ACHN (cell line): ENCODE data around the gene ABLIM2.
A peak's percentile ranks its signal among the peaks of the same experiment; 100 is the strongest.

Experiments
- DNase-seq: peaks from one replicate; pipeline ENCODE4 v3.0.0-alpha.2; 2015
- in situ Hi-C: cut with HindIII; loops from 2 replicates; pipeline ENCODE4 v1.10.0; 2017; ENCODE audit warnings: low sequenced_read_pairs, low pct_ligation_motif_present, low pct_unique_long_range_greater_than_20kb

Gene ABLIM2

GRCh38 chr4:8130346-8131066 lies 28.1 kb downstream of the ABLIM2 start:
- in situ Hi-C loops, result no loop called here
- no peak for DNase-seq

DNA sequence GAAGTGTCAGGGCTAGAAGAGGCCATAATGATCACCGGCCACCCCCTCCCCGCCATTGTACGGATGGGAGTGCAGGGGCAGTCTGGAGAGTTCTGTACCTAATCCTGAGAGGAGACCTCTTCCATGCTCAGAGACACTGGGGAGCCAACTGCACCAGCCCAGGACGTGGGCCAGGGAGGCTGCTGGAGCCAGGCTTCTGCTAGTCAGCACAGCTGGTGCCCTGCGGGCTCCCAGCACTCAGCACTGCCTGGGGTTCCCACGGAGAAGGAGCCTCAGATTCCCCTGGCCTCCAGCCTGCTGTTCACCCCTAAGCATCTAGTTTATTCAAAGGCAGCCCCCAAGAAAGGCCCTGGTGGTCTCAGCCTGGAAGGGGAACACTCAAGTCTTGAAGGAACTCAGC lies 28.8 kb downstream of the ABLIM2 start:
- in situ Hi-C loops, result no loop called here
- DNase-seq, result no peak

- no peak for DNase-seq
- in situ Hi-C loops, result no loop called here
Observed at GRCh38 chr4:8129136-8129535, 29.5 kb downstream of the ABLIM2 start.

GRCh38 chr4:8128100-8128856 lies 30.3 kb downstream of the ABLIM2 start:
- in situ Hi-C loops, result no loop called here
- DNase-seq, result no peak

DNA sequence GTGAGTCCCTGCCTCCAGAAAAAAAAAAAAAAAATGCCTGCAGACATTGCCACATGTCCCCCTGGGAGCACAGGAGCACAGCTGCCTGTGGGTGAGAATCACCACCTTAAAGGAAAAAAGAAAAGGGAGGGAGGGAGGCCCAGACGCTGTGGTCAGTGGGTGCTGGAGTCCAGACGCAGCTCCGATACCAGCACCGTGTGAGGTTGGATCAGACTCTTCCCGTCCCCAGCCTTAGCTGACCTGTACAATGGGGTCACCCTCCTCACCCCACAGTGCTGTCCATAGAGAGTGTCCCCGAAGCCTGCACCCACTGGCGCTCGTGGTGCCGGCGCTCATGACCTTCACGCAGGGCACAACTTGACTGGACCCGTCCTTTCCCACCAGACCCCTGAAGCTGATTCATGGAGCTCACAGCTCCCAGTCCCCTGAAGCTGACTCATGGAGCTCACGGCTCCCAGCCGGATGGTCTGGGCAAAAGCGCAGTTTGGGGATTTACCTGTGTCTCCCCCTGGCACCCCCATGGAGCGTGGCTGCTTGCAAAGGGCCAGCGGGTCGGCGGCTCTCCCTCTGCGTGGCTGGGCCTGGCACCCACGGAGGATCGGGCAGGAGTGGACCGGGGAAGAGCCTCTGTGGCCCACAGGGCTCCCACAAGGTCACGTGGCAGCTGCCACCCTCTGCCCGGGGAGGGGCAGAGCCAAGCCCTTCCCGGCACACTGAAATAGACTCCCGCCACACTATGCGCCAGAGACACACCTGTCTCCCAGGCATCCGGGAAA lies 31.4 kb downstream of the ABLIM2 start:
- DNase-seq, result no peak
- in situ Hi-C loops, result no loop called here

DNA sequence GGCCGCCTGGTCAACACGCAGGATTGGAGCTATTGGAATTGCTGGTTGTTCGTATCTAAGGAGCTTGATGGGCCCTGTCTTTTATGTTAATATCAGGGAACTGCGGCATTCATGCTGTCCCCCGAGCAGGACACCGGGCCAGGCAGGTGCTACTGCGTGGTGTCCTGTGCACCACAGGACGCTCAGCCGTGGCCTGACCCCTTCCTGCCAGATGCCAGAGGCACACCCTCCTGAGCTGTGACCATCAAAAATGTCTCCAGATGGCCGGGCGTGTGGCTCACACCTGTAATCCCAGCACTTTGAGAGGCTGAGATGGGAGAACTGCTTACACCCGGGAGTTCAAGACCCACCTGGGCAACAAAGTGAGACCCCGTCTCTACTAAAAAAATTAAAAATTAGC lies 32.1 kb downstream of the ABLIM2 start:
- in situ Hi-C loops, result no loop called here
- no peak for DNase-seq

DNA sequence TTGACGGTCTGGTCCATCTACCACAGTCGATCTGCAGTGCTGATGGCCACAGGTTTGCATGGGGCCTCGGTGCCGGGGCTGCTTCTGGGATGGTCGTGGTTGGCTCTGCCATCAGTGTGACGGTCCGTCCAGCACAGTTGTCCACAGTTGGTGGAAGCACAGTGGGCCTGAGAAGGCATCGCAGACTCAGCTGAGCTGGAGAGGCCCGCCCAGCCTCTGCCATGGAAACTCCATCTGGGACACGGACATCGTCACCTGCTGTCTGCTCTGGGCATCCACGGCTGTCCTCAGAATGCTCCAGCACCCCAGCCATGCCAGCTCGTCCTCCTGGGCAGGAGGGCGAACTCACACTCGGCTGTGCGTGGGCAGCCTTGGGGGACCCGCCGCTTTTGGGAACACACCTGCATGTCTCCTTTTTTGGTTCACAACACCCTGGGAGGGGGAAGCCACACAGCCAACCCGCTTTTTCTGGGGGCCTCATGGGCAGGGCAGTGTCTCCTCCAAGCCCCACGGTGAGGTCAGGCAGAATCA lies 33.0 kb downstream of the ABLIM2 start:
- DNase-seq, result no peak
- in situ Hi-C loops, result no loop called here

GRCh38 chr4:8123870-8124269 lies 34.7 kb downstream of the ABLIM2 start:
- in situ Hi-C loops, result no loop called here

GRCh38 chr4:8123389-8123788 lies 35.2 kb downstream of the ABLIM2 start:
- in situ Hi-C loops, result no loop called here
- DNase-seq, result no peak

More at GRCh38 chr4:8123870-8124269, 34.7 kb downstream of the ABLIM2 start:
- DNase-seq, result no peak

DNA sequence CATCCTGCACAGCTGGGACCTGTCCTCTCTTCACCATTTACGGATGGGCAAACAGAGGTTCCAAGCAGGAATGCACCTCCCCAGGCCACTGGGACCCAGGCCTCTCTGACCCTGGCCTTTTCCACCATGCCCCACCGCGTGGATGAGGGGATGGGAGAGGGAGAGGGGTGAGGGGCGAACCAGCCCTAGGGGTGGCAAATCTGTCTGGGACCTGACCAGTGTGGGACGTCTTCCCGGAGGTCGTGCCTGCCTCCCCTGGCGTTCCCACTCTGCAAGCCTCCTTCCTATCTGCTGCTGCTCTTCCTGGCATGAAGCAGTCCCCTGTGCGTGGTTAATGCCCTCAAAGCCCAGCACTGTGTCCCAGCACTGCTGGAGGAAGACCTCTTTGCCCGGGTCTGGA lies 35.9 kb downstream of the ABLIM2 start:
- in situ Hi-C loops, result no loop called here
- DNase-seq, result no peak

- no peak for DNase-seq
- in situ Hi-C loops, result no loop called here
Observed at GRCh38 chr4:8121292-8122015, 37.2 kb downstream of the ABLIM2 start.

GRCh38 chr4:8120501-8120900 lies 38.1 kb downstream of the ABLIM2 start:
- in situ Hi-C loops, result no loop called here
- DNase-seq, result no peak

- in situ Hi-C loops, result no loop called here
- DNase-seq, result no peak
Observed at GRCh38 chr4:8119877-8120276, 38.7 kb downstream of the ABLIM2 start.

DNA sequence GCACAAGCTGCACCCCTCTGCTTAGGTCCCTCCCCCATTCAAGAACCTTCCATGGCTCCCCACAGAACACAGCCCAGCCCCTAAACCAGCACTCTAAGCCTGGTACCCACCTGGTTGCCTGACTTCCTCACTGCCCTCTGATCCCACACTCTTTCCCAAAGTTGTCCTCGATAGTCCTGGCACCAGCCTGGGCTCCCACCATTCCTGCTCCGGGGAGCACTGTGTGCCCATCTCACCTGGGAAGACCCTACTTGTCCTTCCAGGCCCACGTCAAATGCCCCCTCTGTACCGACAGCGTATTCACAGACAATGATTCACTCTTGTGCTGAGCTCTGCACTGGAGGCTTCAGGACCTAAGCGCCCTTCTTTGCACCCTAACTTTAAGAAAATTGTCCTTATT lies 40.1 kb downstream of the ABLIM2 start:
- in situ Hi-C loops, result no loop called here
- DNase-seq, result no peak

DNA sequence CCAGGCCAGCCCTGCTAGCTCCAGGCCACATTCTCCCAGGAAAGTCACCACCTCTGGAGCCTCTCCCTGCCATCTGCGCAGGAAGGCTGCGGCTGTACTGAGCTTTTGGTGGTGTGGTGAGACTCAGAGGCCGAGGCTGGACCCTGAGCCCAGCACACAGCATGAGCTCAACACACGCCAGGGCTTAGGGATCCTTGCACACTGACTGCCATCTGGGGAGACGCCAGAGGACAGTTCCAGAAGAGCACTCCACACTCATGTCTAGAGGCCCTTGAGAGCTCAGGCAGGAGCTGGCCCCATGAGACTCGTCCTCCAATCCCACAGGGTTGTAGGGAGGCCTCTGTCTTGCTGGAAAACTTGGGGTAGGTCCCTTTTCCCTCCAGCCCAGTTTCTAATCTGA lies 40.6 kb downstream of the ABLIM2 start:
- DNase-seq, result no peak
- in situ Hi-C loops, result no loop called here

DNA sequence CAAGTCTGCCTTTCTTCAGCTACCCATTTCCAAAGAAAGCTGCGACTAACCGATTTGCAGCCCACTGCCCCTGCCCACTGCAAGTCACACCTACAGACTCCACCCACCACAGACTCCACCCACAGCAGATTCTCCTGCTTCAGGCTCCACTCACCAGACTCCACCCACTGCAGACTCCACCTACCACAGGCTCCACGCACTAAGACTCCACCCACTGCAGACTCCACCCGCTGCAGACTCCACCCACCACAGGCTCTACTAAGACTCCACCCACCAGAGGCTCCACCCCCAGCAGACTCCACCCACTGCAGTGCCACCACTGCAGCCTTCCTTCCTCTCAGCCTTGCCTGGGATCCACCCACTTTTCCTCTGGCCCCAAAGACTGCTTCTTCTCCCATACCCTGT lies 41.3 kb downstream of the ABLIM2 start:
- in situ Hi-C loops, result no loop called here

DNA sequence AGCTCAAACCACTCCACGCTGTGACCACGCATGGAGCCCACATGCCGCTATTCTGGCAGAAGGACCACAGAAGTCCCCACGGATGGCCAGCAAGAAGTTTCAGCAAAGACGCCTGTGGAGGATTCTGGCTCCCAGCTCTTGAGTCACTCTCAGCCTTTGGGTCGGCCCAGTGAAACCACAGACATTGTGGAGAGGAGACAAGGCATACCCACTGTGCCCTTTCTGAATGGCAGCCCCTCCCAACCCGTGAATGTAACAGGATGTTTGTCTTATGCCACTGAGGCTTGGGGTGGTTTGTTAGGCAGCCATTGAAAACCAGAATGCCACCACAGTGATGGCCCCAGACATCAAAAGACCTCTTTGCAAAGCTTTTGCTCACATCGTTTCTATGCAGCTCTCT lies 42.7 kb downstream of the ABLIM2 start:
- in situ Hi-C loops, result no loop called here
- DNase-seq, result no peak

More for the DNA sequence above, 41.3 kb downstream of the ABLIM2 start:
- peak; percentile 12 for DNase-seq

DNA sequence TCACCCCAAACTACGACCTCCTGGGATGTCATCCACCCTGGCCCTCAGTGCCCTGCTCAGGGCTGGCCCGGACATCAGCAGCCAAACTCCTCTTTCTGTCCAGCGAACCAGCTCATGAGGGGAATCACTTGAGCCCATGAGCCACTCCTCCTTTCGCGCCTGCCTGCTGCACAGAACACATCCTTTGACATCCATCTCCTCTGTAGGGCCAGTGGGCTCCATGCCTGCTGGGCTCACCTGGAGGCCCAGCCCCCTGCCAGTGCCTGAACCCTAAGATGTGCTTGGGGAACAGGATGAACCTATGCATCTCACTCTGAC lies 43.5 kb downstream of the ABLIM2 start:
- DNase-seq, result no peak
- in situ Hi-C loops, result no loop called here
